Measurements from ENCODE around the gene SIPA1L3.

GRCh38 chr19:38162094-38162493 is 255.1 kb downstream of the SIPA1L3 start:
- no peak for TF ChIP-seq CTCF (conservative IDR thresholded peaks at IDR 0.05; ENCODE audit: low read depth, low read length)
- TF ChIP-seq EZH2 (IDR thresholded peaks at IDR 0.05; ENCODE audit: borderline replicate concordance, low read depth, low read length, poor library complexity, severe bottlenecking): no peak

Measured in A673 (cell line).